GM18526 (cell line): ENCODE measurements around the gene SEC14L6.

ENCODE experiments used
- POLR2A ChIP-seq: IDR thresholded peaks from 3 replicates; pipeline ENCODE4 v1.6.1; 2011; ENCODE audit not compliant: insufficient read length; ENCODE audit errors: extremely low read depth

Gene SEC14L6

DNA sequence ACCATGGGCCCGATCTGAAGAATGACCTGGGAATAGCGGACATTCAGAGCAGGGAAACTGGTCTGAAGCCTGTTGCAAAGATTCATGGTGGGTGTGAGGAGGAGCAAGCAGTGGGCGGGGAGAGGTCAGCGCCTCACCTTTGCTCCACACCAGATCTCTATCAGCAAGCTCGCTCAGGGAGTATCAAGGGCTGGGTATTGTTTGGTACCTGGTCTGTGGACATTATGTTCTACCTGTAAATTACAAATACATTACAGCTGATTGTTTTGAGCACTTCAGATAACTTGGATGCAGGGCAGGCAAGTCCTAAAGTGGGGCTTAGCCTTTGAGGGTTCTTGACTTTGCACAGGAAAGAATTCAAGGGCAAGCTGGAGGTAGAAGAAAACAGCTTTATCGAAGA, 30.3 kb downstream of the SEC14L6 start:
- no peak for TF ChIP-seq POLR2A

GRCh38 chr22:30514252-30514651, 32.3 kb downstream of the SEC14L6 start:
- TF ChIP-seq POLR2A: no peak

DNA sequence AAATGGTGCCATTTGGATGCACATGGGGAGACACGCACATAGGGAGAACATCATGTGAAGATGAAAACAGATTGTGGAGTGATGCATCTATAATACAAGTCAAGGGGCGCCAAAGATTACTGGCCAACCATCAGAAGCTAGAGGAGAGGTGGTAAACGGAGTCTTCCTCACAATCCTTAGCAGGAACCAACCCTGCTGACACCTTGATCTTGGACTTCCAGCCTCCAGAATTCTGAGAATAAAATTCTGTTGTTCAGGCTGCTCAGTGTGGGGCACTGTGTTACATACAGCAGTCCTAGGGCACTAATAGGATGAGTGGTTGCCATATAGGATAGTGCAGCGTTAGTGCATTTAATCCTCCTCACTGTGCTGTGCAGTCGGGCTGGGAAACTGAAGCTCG, 33.1 kb downstream of the SEC14L6 start:
- no peak for TF ChIP-seq POLR2A

- TF ChIP-seq POLR2A: no peak
Measured at GRCh38 chr22:30511911-30512310, 34.6 kb downstream of the SEC14L6 start.

DNA sequence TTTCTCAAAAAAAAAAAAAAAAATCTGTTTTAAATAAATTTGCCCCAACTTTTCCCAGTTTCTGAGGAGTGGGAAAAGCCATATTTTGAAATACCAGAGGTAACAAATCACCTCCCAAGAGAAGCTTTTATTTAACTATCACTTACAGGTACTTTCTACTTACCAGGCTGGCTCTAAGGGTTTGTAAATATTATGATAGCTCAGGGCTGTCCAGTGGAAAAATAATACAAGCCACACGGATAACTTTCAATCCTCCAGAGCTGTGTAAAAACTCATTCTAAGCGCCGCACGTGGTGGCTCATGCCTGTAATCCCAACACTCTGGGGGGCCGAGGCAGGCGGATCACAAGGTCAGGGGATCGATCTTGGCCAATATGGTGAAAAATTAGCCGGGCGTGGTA, 35.4 kb downstream of the SEC14L6 start:
- TF ChIP-seq POLR2A: no peak

GRCh38 chr22:30508216-30508615, 38.3 kb downstream of the SEC14L6 start:
- no peak for TF ChIP-seq POLR2A

DNA sequence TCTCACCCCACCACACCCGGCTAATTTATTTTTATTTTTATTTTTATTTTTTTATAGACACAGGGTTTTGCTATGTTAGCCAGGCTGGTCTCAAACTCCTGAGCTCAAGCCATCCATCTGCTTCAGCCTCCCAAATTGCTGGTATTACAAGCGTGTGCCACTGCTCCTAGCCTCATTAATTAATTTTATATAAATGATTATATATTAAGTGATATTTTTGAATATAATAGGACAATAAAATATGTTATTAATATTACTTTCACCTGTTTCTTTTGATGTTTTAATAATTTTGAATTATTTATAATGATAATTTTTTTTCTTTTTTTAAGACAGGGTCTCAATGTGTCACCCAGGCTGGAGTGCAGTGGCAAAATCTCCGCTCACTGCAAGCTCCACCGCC, 38.9 kb downstream of the SEC14L6 start:
- TF ChIP-seq POLR2A: no peak

- TF ChIP-seq POLR2A: no peak
Measured at GRCh38 chr22:30506507-30506968, 40.0 kb downstream of the SEC14L6 start.

DNA sequence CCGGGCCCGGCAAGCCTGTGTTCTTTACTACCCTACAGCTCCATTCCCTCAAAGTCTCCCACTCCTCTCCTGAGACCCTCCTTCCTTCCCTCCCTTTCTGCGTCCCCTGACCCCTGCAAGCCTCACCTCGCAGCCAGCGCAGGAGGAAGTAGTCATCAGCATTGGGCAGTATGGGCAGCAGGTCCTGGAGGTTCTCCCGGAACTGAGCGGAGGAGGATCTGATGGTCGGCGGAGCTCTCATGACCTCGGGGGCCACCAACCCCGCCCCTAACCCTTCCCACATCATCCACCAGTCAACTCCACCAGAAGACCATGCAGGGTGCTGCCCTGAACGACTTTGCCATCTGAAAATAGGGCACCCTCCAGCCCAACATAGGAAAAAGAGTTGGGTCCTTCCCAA, 43.0 kb downstream of the SEC14L6 start:
- no peak for TF ChIP-seq POLR2A

- TF ChIP-seq POLR2A: no peak
Measured at GRCh38 chr22:30502911-30503310, 43.6 kb downstream of the SEC14L6 start.

DNA sequence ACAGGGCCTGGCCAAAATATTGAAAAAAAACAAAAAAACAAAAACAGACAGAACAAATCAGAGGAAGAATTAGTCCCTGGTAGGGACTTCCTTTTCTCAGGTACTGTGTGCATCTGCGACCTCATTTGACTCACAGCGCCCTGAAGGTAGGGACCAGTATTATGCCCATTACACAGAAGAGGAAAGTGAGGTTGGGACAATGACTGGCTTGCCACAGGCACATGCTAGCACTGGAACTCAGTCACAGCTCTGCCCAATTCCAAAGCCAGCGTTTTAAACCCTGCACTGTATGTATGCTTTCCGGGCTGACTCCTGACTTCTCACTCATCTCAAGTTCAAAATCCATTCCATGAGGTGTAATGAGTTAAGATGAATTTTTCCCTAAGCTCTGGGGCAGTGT, 44.4 kb downstream of the SEC14L6 start:
- TF ChIP-seq POLR2A: no peak

DNA sequence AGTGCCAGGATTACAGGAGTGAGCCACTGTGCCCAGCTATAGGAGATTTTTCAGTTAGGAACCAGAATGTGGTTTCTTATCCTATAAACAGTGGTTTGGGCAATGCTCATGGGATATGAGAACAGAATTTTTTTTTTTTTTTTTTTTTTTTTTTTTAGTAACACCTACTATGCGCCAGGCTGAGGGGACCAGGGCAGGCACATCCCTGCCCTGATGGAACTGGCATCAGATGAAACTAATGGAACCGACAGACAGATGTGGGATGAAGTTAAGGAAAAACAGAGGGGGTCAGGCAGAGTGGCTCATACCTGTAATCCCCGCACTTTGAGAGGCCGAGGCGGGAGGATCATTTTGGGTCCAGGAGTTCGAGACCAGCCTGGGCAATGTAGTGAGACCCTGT, 45.9 kb downstream of the SEC14L6 start:
- no peak for TF ChIP-seq POLR2A

- no peak for TF ChIP-seq POLR2A
Measured at GRCh38 chr22:30497466-30498150, 48.9 kb downstream of the SEC14L6 start.

DNA sequence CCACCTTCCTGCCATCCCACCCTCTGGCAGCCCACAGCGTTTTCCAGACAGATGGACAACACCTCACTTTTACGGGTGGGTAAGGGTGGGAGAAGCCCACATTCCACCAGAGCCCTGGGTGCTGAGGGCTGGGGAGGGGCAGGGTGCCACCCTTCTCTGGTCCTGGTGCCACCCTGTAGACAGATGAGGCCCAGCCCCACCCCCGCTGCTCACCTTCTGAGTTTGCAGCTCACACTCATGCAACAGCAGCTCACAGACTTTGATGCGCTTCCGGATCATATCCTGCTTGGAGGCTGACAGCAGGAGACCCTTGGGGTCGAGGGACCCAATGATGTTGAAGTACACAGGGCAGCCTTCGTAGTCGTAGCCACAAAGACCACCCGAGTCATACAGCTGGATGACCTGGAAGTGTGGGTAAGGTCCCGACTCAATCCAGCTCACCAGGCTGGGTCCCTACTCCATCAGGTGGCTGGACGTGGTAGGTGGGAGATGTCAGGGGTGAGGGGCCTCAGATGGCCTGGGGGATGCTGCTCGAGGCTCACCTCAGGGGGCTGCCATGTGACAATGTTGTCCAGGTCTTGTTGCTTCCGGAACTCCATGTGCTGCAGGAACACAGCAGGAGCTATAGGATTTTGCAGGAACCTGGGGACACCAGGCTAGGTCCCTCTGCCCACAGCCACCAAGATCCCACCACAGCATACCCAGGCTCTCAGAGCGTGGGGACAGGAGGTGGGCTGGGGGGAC, 51.3 kb downstream of the SEC14L6 start:
- no peak for TF ChIP-seq POLR2A

- TF ChIP-seq POLR2A: no peak
Measured at GRCh38 chr22:30492144-30492543, 54.4 kb downstream of the SEC14L6 start.

GRCh38 chr22:30491381-30491780, 55.2 kb downstream of the SEC14L6 start:
- TF ChIP-seq POLR2A: no peak

GRCh38 chr22:30490399-30490798, 56.1 kb downstream of the SEC14L6 start:
- TF ChIP-seq POLR2A: no peak

DNA sequence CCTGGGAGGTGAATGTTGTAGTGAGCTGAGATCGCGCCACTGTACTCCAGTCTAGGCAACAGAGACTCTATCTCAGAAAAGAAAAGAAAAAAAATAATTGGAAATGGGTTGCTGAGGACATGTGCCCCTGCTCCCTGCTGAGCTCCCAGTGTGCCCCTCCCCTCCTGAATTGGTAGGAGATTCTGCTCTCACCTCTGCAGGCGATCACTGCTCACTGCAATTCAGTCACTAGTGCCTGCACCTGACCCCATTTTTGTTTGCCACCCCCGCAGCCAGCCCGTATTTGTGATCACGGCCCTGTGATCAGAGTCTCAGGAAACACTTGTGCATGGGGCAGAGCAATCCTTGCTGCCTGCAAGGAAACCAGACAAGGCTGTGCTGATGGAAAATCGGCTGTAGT, 58.4 kb downstream of the SEC14L6 start:
- no peak for TF ChIP-seq POLR2A
